Forelimb muscle (tissue), 1 donor: ENCODE measurements around the gene ZNF780A. TPM values are rescaled to one million over a fixed set of nuclear protein-coding genes. Genes with fewer than 3 reads are reported as not detected.
"Not testable (repeated sequence)": the region's sequence is repeated elsewhere in the genome, so short reads cannot be mapped to it uniquely, and the experiment has no call there.

Source experiments
- DNase-seq: peaks from one replicate; pipeline ENCODE4 v3.0.0-alpha.2; 2013; ENCODE audit warnings: low read depth
- polyA plus RNA-seq: library from polyadenylated mRNA; unstranded; fragments of 120-200 nt; gene quantifications from one replicate; pipeline ENCODE4 v1.2.1, GENCODE V29; 2013; ENCODE audit not compliant: insufficient read length

ZNF780A gene
- polyA plus RNA-seq, 1 donor: 8.6 TPM

DNA sequence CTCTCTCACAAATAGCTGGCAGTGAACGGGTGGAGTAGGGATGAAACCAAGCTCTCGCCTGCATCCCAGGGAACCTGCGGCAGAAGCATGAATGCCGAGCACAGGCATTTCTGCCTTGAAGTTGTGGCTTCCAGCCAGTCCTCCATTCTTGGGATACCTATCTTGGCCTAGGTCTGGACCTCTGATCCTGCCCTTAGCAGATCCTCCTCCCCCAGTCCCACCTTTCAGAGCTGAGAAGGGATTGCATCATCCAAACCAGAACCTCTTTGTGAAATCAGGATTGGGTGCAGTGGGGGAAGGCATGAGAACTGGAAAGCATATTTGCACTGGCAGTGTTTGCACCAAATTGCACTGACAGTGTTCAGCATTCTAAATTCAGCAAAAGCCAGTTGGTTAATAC lies 5.8 kb downstream of the ZNF780A start:
- DNase-seq: no peak

DNA sequence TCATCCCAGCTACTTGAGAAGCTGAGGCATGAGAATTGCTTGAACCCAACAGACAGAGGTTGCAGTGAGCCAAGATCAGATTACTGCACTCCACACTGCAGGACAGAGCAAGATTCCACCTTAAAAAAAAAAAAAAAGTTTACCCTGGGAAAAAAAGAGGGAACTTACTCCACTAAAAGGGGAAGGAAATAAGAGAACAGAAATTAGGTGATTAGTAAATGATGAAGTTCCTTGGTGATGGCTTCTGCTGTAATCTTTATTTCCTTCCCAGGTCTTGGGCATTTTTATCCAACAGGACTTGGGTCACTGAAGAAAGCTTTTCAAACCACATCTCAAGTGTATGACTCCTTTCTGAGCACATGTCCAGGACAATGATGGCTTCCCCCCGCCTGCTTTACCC lies 9.3 kb downstream of the ZNF780A start:
- DNase-seq: no peak

GRCh38 chr19:40080289-40080688 lies 10.5 kb downstream of the ZNF780A start:
- no peak for DNase-seq

DNA sequence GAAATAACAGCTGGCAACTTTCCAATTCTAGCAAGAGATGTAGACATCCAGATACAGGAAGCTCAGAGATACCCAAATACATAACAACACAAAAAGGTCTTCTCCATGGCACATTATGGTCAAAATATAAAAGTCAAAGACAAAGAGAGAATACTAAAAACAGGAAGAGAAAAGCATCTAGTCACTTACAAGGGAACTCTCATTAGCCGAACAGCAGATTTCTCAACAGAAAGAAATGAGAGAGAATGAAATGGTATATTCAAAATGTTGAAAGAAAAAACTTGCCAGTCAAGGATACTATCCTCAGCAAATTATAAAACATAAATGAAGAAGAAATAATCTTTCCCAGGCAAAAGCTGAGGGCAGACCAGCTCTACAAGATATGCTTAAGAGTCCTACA lies 12.4 kb downstream of the ZNF780A start:
- no peak for DNase-seq

GRCh38 chr19:40070058-40070457 lies 20.7 kb downstream of the ZNF780A start:
- no peak for DNase-seq

GRCh38 chr19:40059624-40060023 lies 31.1 kb downstream of the ZNF780A start:
- DNase-seq: no peak

DNA sequence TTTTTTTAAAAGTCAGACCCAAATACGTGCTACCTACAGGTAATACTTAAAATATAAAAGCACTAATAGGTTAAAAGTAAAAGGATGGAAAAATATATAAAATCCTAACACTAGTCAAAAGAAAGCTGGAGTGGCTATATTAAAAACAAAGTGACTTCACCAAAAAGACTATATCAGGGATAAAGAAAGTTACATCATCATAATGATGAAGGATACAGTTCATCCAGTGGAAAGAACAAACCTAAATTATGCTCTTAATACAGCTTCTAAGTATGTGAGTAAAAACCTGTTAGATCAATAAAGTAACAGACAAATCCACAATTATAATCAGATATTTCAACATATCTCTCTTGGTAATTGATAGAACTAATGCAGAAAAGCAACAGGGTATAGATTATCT lies 33.6 kb downstream of the ZNF780A start:
- DNase-seq: no peak

DNA sequence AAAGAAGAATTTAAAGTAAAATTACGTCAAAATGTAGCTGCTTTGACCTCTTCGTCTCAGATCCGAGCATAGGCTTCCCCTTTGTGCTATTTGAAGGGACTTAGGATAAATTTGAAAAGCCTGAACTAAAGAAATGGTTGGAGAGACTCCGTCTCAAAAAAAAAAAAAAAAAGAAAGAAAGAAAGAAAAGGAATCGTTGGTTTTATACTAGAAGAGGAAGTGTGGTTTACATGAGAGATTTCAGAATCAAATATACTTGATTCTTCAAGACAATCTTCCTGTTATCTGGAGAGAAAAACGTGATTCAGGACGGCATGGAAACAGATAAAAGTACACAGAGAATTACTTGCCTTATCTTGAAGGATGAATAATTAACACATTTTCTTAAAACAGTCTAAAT lies 34.2 kb downstream of the ZNF780A start:
- no peak for DNase-seq

GRCh38 chr19:40055832-40056504 lies 34.8 kb downstream of the ZNF780A start, which contains the start of gene ZNF780B:
Gene ZNF780B, minus strand, starts transcription at chr19:40056231. Its CDS starts 5,899 bp downstream, at chr19:40050332.
- peak; percentile 16 for DNase-seq

- DNase-seq: no peak
Observed at GRCh38 chr19:40055049-40055448, 35.7 kb downstream of the ZNF780A start.

DNA sequence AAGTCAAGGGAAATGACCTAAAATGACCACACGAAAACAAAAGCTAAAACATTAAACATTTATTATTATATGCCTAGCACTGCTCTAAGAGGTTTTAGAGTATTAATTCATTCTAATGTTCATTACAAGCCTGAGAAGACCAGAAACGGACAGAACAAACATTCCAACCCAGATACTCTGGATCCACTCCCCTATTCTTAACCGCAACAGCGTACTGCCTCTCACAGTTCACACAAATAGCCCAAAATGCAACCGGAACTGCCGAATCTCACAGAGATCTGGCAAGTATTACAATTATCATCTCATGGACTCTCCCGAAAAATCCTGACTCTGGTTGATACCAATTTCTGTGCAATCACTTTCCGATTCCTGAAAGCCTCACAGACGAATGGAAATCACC lies 36.1 kb downstream of the ZNF780A start:
- DNase-seq: no peak

DNA sequence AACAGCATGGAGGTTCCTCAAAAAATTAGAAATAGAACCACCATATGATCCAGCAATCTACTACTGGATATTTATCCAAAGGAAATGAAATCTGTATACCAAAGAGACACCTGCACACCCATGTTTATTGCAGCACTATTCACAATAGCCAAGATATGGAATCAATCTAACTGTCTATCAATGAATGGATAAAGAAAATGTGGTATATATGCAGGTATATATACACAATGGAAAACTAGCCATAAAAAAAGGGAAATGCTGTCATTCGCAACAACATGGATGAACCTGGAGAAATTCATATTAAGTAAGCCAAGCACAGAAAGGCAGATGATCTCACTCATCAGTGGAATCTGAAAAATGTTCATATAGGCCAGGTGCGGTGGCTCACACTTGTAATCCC lies 37.3 kb downstream of the ZNF780A start:
- no peak for DNase-seq

GRCh38 chr19:40041718-40042117 lies 49.0 kb downstream of the ZNF780A start:
- not testable (repeated sequence) for DNase-seq

- not testable (repeated sequence) for DNase-seq
Observed at GRCh38 chr19:40038047-40038446, 52.7 kb downstream of the ZNF780A start.

DNA sequence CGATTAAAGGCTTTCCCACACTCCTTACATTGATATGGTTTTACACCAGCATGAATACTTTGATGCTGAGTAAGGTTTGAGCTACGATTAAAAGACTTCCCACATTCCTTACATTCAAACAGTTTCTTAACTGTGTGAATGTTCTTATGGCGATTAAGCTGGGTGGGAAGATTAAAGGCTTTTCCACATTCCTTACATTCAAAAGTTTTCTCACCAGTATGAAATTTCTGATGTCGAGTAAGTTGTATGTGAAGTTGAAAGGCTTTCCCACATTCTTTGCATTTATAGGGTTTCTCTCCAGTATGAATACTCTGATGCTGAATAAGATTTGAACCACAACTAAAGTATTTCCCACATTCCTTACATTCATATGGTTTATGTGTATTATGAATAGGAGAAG lies 54.7 kb downstream of the ZNF780A start:
- DNase-seq: no peak

DNA sequence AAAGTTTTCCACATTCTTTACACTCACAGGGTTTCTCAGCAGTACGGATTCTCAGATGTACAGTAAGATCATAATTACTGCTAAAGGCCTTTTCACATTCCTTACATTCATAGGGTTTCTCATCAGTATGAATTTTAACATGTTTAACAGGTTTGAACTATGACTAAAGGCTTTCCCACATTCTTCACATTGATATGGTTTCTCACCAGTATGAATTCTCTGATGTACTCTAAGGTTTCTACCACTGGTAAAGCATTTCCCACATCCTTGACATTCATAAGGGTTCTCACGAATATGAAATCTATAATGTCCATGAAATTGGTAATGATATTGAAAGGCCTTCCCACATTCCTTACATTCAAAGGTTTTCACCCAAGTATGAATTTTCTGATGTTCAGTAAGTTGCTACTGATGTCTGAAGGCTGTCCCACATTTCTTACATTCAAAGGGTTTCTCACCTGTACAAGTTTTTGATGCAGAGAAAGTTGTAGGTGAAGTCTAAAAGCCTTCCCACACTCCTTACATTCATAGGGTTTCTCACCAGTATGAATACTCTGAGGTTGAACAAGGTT lies 56.7 kb downstream of the ZNF780A start:
- no peak for DNase-seq

- no peak for DNase-seq
Observed at GRCh38 chr19:40026597-40026970, 64.2 kb downstream of the ZNF780A start.

GRCh38 chr19:40025938-40026596 lies 64.7 kb downstream of the ZNF780A start:
- no peak for DNase-seq

DNA sequence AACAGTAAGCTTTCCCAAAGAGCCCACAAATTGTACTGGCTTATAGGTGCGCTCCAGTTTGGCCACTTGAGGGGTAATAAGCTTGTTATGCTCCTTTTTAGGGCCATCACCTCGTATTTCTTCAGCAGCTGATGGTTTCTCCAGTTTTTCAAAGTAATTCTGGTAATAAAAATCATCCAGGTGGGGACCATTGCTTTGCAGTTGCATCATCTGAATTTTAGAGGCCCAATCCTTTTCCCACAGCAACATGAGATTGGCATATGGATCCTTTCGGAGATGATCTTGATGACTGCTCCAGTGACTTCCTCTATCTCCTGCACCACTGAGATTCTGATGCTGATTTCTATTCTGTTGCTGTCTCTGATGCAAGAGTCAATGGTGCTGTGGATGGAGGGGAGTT lies 66.8 kb downstream of the ZNF780A start:
- no peak for DNase-seq
